Cardiac fibroblast (primary cell): ENCODE data around the gene NSMCE1.
A peak's percentile ranks its signal among the peaks of the same experiment; 100 is the strongest.
"Not testable (repeated sequence)": the region's sequence is repeated elsewhere in the genome, so short reads cannot be mapped to it uniquely, and the experiment has no call there.

Experiments used
- DNase-seq, 2 donors: peaks; one replicate each; pipeline versions ENCODE4 v3.0.0 to v3.0.0-alpha.2; 2010; ENCODE audit warnings: low read depth in 2 of 2
- H3K4me3 ChIP-seq, 2 donors: replicated peaks in 1 of 2; 1 replicate in 1 of 2; 2 replicates in 1 of 2; pipeline ENCODE4 v1.5.1; 2011; ENCODE audit warnings: low read depth in 2 of 2, low read length in 2 of 2, mild to moderate bottlenecking in 2 of 2, moderate library complexity in 1 of 2
- CTCF ChIP-seq: IDR thresholded peaks from one replicate; pipeline ENCODE4 v1.5.1; 2011; ENCODE audit warnings: low read depth, mild to moderate bottlenecking, low read length, inconsistent platforms

Gene NSMCE1

DNA sequence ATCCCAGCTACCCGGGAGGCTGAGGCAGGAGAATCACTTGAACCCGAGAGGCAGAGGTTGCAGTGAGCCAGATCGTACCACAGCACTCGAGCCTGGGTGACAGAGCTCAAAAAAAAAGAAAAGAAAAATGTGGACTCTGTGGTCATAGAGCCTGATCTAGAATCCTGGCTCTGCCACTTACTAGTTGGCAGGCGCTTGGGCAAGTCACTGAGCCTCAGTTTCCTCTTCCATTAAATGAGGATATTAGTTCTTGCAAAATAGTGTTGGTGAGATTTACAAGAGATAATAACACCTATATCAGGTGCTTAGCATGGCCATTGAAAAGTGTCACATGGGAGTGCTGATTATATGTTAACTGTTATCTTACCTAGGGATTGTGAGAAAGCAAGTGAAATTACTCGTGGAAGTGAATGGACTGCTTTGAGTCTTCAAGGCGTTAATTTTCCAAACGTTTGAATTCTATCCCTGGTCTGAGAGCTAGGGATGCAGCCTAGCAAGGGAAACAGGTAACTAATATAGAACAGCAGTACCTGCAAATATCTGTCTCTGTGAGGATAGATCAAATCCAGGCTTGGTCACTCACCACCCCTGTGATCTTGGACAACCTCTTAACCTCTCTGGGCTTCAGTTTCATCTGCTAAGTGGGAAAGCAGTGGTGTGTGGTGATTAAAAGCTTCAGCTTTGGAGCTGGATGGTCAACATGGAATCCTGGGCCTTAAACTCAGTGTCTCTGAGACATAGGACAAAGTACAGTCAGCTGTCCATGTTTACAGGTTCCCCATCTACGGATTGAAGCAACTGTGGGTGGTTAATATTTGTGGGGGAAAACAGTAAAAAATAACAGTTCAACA, 953 bp upstream of the NSMCE1 start:
- no peak for TF ChIP-seq CTCF
- H3K4me3 ChIP-seq, result peak overlapping the region; percentile 71 to 89
- no peak for DNase-seq

- DNase-seq, result no peak
- TF ChIP-seq CTCF, result no peak
- H3K4me3 ChIP-seq, result no peak overlapping the region
Measured at GRCh38 chr16:27267037-27267677, 1.4 kb downstream of the NSMCE1 start.

- DNase-seq, result no peak
- TF ChIP-seq CTCF, result no peak
- H3K4me3 ChIP-seq, result no peak overlapping the region
Measured at GRCh38 chr16:27265982-27266381, 2.6 kb downstream of the NSMCE1 start.

- DNase-seq, result peak; percentile 67 to 87
- H3K4me3 ChIP-seq, result no peak overlapping the region
- TF ChIP-seq CTCF, result no peak
Measured at GRCh38 chr16:27264151-27264550, 4.4 kb downstream of the NSMCE1 start.

DNA sequence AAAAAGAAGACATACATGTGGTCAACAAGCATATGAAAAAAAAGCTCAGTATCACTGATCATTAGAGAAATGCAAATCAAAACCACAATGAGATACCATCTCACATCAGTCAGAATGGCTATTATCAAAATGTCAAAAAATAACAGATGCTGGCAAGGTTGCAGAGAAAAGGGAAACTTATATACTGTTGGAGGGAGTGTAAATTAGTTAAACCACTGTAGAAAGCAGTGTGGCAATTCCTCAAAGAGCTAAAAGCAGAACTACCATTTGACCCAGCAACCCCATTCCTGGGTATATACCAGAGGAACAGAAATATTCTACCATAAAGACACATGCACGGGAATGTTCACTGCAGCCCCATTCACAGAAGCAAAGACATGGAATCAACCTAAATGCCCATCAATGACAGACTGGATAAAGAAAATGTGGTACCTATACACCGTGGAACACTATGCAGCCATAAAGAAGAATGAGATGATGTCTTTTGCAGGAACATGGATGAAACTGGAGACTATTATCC, 5.6 kb downstream of the NSMCE1 start:
- DNase-seq, H3K4me3 ChIP-seq: not testable (repeated sequence)

GRCh38 chr16:27259710-27260109, 8.9 kb downstream of the NSMCE1 start:
- no peak for TF ChIP-seq CTCF
- no peak overlapping the region for H3K4me3 ChIP-seq
- no peak for DNase-seq

- DNase-seq, result peak in 1 of 2 donors; percentile 38
- no peak overlapping the region for H3K4me3 ChIP-seq
- TF ChIP-seq CTCF, result no peak
Measured at GRCh38 chr16:27258241-27258734, 10.3 kb downstream of the NSMCE1 start.
